GM13976 (cell line): ENCODE results near the gene GHRHR.

Experiments used
- DNase-seq: peaks from one replicate; pipeline ENCODE4 v3.0.0; 2012; ENCODE audit warnings: low spot score
- CTCF ChIP-seq: IDR thresholded peaks from 2 replicates; pipeline ENCODE4 v1.5.1; 2012; ENCODE audit warnings: borderline replicate concordance, mild to moderate bottlenecking; ENCODE audit not compliant: insufficient read depth; ENCODE audit errors: extremely low read depth, missing control alignments, control extremely low read depth
- in situ Hi-C: fragments of 300-500 bp; cut with MboI; formaldehyde crosslinking; loops from one replicate; pipeline ENCODE4 v1.12.0; 2022; ENCODE audit warnings: low sequenced_read_pairs, mixed read lengths, inconsistent platforms; ENCODE audit not compliant: unreplicated experiment

GHRHR gene

GRCh38 chr7:30927040-30927439 is 36.7 kb upstream of the GHRHR start:
- DNase-seq: peak; percentile 4
- TF ChIP-seq CTCF: no peak
- in situ Hi-C loops: no loop called here

GRCh38 chr7:30927559-30927958 is 36.2 kb upstream of the GHRHR start:
- DNase-seq: peak; percentile 2
- in situ Hi-C loops: no loop called here
- TF ChIP-seq CTCF: no peak

GRCh38 chr7:30928254-30928872 is 35.4 kb upstream of the GHRHR start:
- peak; percentile 6 for DNase-seq
- no peak for TF ChIP-seq CTCF
- in situ Hi-C loops: no loop called here

GRCh38 chr7:30929686-30930085 is 34.1 kb upstream of the GHRHR start:
- no peak for TF ChIP-seq CTCF

GRCh38 chr7:30930621-30931020 is 33.1 kb upstream of the GHRHR start:
- in situ Hi-C loops: no loop called here
- DNase-seq: peak; percentile 4
- no peak for TF ChIP-seq CTCF

More at GRCh38 chr7:30929686-30930085, 34.1 kb upstream of the GHRHR start:
- in situ Hi-C loops: no loop called here
- DNase-seq: peak; percentile 4

GRCh38 chr7:30931161-30931928 is 32.4 kb upstream of the GHRHR start:
- no peak for TF ChIP-seq CTCF
- in situ Hi-C loops: no loop called here
- peak; percentile 13 for DNase-seq
